LNCAP (cell line): Measurements from ENCODE around the gene EVL.

Source experiments
- TF ChIP-seq, protein P1 (sequence below): fragments of 450-650 bp; IDR thresholded peaks from 2 replicates; pipeline ENCODE4 v1.5.1; 2017; ENCODE audit warnings: mild to moderate bottlenecking

Gene EVL

GRCh38 chr14:100159094-100159864, 94.1 kb downstream of the EVL start, which contains the start of gene DEGS2:
Gene DEGS2, minus strand, starts transcription at chr14:100159645. Its CDS starts 58 bp downstream, at chr14:100159587.
- TF ChIP-seq, protein P1, sequence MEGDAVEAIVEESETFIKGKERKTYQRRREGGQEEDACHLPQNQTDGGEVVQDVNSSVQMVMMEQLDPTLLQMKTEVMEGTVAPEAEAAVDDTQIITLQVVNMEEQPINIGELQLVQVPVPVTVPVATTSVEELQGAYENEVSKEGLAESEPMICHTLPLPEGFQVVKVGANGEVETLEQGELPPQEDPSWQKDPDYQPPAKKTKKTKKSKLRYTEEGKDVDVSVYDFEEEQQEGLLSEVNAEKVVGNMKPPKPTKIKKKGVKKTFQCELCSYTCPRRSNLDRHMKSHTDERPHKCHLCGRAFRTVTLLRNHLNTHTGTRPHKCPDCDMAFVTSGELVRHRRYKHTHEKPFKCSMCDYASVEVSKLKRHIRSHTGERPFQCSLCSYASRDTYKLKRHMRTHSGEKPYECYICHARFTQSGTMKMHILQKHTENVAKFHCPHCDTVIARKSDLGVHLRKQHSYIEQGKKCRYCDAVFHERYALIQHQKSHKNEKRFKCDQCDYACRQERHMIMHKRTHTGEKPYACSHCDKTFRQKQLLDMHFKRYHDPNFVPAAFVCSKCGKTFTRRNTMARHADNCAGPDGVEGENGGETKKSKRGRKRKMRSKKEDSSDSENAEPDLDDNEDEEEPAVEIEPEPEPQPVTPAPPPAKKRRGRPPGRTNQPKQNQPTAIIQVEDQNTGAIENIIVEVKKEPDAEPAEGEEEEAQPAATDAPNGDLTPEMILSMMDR = no peak

DNA sequence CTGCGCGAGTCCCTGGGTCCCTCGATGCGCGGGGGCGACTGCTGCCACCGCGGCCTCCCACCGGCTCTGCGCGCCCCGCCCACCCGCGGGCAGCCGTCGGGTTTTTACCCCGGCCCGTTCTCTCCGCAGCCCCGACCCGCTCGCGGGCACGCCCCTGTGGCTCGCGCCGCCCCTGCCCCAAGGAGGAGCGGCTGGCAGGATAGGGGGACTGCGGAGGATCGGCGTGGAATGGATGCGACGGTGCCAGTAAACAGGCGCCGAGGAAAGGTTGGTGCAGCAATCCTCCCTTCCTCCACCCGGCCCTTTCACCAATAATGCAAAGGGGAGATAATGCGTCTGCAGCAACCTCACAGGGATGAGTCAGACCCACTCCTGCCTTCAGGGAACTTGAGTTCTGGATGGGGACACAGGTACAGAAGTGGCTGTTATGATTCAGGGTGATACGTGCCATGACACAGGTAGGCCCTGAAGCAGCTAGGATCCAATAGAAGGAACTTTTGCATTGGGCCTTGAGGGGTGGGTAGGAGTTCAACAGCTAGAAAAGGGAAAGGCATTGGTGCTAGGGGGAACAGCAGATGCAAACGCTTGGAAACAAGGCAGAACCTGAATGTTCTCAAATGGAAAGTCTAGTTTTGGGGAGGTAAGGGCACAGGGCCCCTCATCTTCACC, 94.8 kb downstream of the EVL start:
- TF ChIP-seq, protein P1 = no peak

DNA sequence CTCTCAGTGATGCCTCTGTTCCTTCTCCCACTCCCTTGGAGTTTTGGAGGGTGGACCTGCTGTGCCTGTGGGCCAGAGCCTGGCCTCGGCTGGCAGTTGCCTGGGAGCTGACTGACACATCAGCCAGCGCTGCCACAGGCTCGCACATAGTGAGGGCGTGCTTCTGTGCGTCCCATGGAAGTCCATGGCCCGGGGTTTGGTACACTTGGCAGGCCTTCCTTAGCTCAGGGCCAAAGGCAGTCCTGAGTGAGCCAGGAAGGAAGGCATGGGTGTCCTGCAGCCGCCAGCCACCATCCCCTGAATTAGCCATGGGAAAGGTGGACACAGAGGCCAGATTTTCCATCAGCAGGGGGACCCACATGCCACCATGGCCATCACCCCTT, 95.3 kb downstream of the EVL start:
- TF ChIP-seq, protein P1 = no peak

DNA sequence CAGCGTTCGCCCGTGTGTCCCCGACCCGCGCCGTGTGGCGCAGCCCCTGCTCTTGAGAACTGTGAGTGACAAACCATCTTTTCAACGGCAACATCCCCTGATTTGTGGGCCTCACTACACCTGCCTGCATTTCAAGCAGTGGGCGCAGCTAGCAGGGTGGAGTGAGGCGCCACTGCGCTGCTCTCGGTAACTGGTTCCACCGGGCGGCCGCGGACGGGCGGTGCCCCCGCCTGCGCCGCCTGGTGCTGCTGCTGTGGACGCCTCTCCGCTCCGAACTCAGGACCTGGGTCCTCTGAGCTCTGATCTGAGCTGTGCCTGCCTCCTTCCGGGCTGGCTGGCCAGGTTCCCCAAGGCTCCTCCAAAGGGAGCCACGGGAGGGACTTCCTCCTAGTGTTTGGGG, 100.2 kb downstream of the EVL start:
- TF ChIP-seq, protein P1 = no peak

DNA sequence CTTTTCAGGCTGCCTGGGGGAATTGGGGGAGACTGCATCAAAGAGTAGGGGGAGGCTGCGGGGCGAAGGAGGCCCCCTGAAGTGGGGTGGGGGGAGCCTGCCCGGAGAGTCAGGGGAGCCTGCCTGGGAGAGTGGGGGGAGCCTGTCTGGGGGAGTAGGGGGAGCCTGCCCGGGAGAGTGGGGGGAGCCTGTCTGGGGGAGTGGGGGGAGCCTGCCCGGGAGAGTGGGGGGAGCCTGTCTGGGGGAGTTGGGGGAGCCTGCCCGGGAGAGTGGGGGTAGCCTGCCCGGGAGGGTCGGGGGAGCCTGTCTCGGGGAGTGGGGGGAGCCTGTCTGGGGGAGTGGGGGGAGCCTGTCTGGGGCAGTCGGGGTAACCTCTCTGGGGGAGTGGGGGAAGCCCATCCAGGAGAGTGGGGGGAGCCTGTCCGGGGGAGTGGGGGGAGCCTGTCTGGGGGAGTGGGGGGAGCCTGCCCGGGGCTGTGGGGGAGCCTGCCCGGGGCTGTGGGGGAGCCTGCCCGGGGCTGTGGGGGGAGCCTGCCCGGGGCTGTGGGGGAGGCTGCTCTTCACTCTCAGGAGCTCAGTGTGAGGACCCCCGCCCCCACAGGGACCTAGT, 100.7 kb downstream of the EVL start:
- TF ChIP-seq, protein P1 = no peak

GRCh38 chr14:100168506-100168905, 103.3 kb downstream of the EVL start:
- TF ChIP-seq, protein P1 = no peak

- TF ChIP-seq, protein P1 = no peak
Observed at GRCh38 chr14:100170880-100171279, 105.7 kb downstream of the EVL start.
